GM23338 (cell line): ENCODE measurements around the gene RAB17. TPM values are rescaled to one million over a fixed set of nuclear protein-coding genes. Genes with fewer than 3 reads are reported as not detected.

Source experiments
- ATAC-seq: fragments of 200-7000 bp; cut with Tn5 transposase; 3 replicates; pipeline ENCODE4 v1.9.1; 2020
- DNase-seq: peaks from one replicate; pipeline ENCODE4 v3.0.0-alpha.2; 2015; ENCODE audit warnings: low spot score
- H2AFZ ChIP-seq: fragments of 200-600 bp; sonication (generic); 2 replicates; pipeline ENCODE4 v1.8.0; 2016; ENCODE audit warnings: antibody characterized with exemption, mild to moderate bottlenecking, moderate library complexity
- H3F3A ChIP-seq: fragments of 200-600 bp; sonication (generic); replicated peaks from 2 replicates; pipeline ENCODE4 v1.8.0; 2017; ENCODE audit warnings: antibody characterized with exemption, mixed run types, low read depth
- H3K27ac ChIP-seq: fragments of 200-600 bp; sonication (generic); 2 replicates; pipeline ENCODE4 v1.6.1; 2016; ENCODE audit warnings: low read depth
- H3K27me3 ChIP-seq: fragments of 200-600 bp; sonication (generic); 2 replicates; pipeline ENCODE4 v1.8.0; 2016; ENCODE audit warnings: mild to moderate bottlenecking, mixed run types, moderate library complexity; ENCODE audit not compliant: insufficient read depth
- H3K36me3 ChIP-seq: fragments of 200-600 bp; sonication (generic); 2 replicates; pipeline ENCODE4 v1.8.0; 2016; ENCODE audit warnings: mild to moderate bottlenecking; ENCODE audit not compliant: insufficient read depth
- H3K4me1 ChIP-seq: fragments of 200-600 bp; sonication (generic); 2 replicates; pipeline ENCODE4 v1.8.0; 2016; ENCODE audit warnings: mild to moderate bottlenecking, moderate library complexity; ENCODE audit not compliant: insufficient read depth
- H3K4me2 ChIP-seq: fragments of 200-600 bp; sonication (generic); 2 replicates; pipeline ENCODE4 v1.7.1; 2017; ENCODE audit warnings: mixed run types
- H3K4me3 ChIP-seq: fragments of 200-600 bp; sonication (generic); 2 replicates; pipeline ENCODE4 v1.6.1; 2016; ENCODE audit warnings: mixed run types
- H3K79me2 ChIP-seq: fragments of 200-600 bp; sonication (generic); replicated peaks from 2 replicates; pipeline ENCODE4 v1.8.0; 2017; ENCODE audit warnings: mild to moderate bottlenecking; ENCODE audit not compliant: insufficient read depth
- H3K9me2 ChIP-seq: fragments of 200-600 bp; sonication (generic); 2 replicates; pipeline ENCODE4 v1.8.0; 2017; ENCODE audit not compliant: insufficient read depth
- H4K20me1 ChIP-seq: fragments of 200-600 bp; sonication (generic); replicated peaks from 2 replicates; pipeline ENCODE4 v1.8.0; 2017; ENCODE audit warnings: mild to moderate bottlenecking; ENCODE audit not compliant: insufficient read depth
- H3K27ac Mint-ChIP-seq: 2 replicates; pipeline ENCODE4 v1.8.0; 2020; ENCODE audit warnings: inconsistent platforms, mild to moderate bottlenecking, moderate library complexity, mixed read lengths
- H3K27me3 Mint-ChIP-seq: 3 replicates; pipeline ENCODE4 v1.8.0; 2022; ENCODE audit warnings: low read depth, mild to moderate bottlenecking, moderate library complexity, mixed read lengths, inconsistent platforms; ENCODE audit not compliant: insufficient read depth, poor library complexity
- H3K36me3 Mint-ChIP-seq: 3 replicates; pipeline ENCODE4 v1.8.0; 2021; ENCODE audit warnings: low read depth, mild to moderate bottlenecking, inconsistent platforms, moderate library complexity, mixed read lengths
- H3K4me1 Mint-ChIP-seq: 3 replicates; pipeline ENCODE4 v1.8.0; 2020; ENCODE audit warnings: mild to moderate bottlenecking, inconsistent platforms, mixed read lengths
- H3K4me3 Mint-ChIP-seq: 3 replicates; pipeline ENCODE4 v1.8.0; 2021; ENCODE audit warnings: moderate library complexity, mild to moderate bottlenecking, inconsistent platforms, mixed read lengths
- H3K9me3 Mint-ChIP-seq: 3 replicates; pipeline ENCODE4 v1.8.0; 2020; ENCODE audit warnings: moderate library complexity, mild to moderate bottlenecking, inconsistent platforms, mixed read lengths
- CREB1 ChIP-seq: fragments of 250-450 bp; sonication (Bioruptor Pico); IDR thresholded peaks from 2 replicates; pipeline ENCODE4 v1.5.0; 2020; ENCODE audit warnings: low read depth, mild to moderate bottlenecking, moderate library complexity
- JUNB ChIP-seq: IDR thresholded peaks from one replicate; pipeline ENCODE4 v1.6.1; 2016; ENCODE audit warnings: antibody characterized with exemption; ENCODE audit not compliant: unreplicated experiment
- NANOG ChIP-seq: IDR thresholded peaks from 2 replicates; pipeline ENCODE4 v1.6.1; 2016; ENCODE audit warnings: antibody characterized with exemption, borderline replicate concordance
- ZNF114 ChIP-seq: fragments of 250-450 bp; sonication (Bioruptor Pico); IDR thresholded peaks from 2 replicates; pipeline ENCODE4 v1.5.0; 2020; ENCODE audit warnings: mild to moderate bottlenecking, moderate library complexity
- ZNF331 ChIP-seq: fragments of 250-450 bp; sonication (Bioruptor Pico); IDR thresholded peaks from 2 replicates; pipeline ENCODE4 v1.5.0; 2020; ENCODE audit warnings: low read depth, mild to moderate bottlenecking, moderate library complexity
- polyA plus RNA-seq: library from polyadenylated mRNA; unstranded; fragments of >200 nt; fragmentation: Nextera tagmentation; extraction: Ambion mirVana; gene quantifications from 2 replicates; pipeline ENCODE4 v1.2.1, GENCODE V29; 2016
- total RNA-seq: library from RNA; depleted of rRNA; stranded (reverse); fragments of >200 nt; shearing (Covaris generic); gene quantifications from 2 replicates; pipeline ENCODE4 v1.2.3, GENCODE V29; 2014
- TF ChIP-seq, protein P1 (sequence below): IDR thresholded peaks from one replicate; pipeline ENCODE4 v1.6.1; 2018; ENCODE audit warnings: antibody characterized with exemption; ENCODE audit not compliant: unreplicated experiment
- TF ChIP-seq, protein P2 (sequence below), 2 experiments: fragments of 200-600 bp in 1 of 2; sonication (generic) in 1 of 2; conservative IDR thresholded peaks; 2 replicates each; pipeline versions ENCODE4 v1.5.1 to v1.6.1; 2016 to 2017; ENCODE audit warnings: antibody characterized with exemption in 2 of 2, low read depth in 2 of 2, mild to moderate bottlenecking in 2 of 2, moderate library complexity in 1 of 2
- TF ChIP-seq, protein P3 (sequence below): IDR thresholded peaks from 2 replicates; pipeline ENCODE4 v1.6.1; 2016; ENCODE audit warnings: antibody characterized with exemption

The RAB17 gene
- total and polyA plus RNA-seq, 2 experiments from 2014 or later: 22.4 to 26.9 TPM

DNA sequence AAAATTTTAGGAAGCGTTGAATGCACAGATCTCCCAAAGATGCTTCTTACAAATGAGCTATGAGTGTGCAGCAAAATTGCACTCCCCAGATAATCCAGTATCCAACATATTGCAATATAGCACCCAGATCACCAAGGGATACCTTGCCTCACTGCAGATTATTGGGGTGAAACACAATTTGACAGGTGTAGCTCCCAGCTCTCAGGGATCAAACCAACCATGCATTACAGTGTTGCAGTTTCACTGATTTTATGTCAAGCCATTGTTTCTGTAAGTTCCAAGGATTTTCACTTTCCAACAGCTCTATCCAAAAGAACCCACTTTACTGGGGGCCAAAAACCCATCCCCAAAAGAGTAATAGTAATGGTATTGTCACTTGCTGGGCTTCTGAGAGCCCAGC, 35.0 kb downstream of the RAB17 start:
- no peak overlapping the region for H3K27ac ChIP-seq
- ATAC-seq: no peak

DNA sequence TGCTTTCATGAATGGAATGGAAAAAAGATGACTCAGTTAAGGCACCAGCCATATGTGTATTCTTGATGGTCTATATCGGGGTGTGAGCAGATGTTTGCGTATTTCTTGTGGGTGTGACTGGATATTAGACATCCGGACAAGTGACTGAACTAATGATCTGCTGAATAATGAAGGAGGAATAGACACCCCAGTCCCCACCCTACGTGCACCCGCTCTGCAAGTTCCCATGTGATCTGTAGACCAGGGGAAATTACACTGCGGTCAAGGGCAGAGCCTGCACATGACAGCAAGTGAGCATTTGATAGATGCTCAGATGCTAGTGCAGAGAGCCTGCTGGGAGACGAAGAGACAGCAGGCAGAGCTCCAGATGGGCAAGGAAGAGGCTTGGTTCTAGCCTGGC, 36.6 kb downstream of the RAB17 start:
- no peak for DNase-seq
- Mint-ChIP-seq H3K9me3 (peaks cover 30% of the 10 kb centered on the region), H3K4me3 (no peak overlapping the region), H3K36me3 (peaks cover 41% of the 10 kb centered on the region), H3K4me1 (no peaks in the 10 kb centered on the region; the same call in 1 of the 3 replicates), H3K27me3 (peaks cover 4% of the 10 kb centered on the region), H3K27ac (no peak overlapping the region)
- no peaks in the 10 kb centered on the region for H4K20me1 ChIP-seq
- no peak overlapping the region for H3K4me2 ChIP-seq
- no peak for ATAC-seq
- no peaks in the 10 kb centered on the region for H3K36me3 ChIP-seq
- no peaks in the 10 kb centered on the region for H3K79me2 ChIP-seq
- no peak overlapping the region for H3K4me3 ChIP-seq
- H3F3A ChIP-seq: no peaks in the 10 kb centered on the region
- no peaks in the 10 kb centered on the region for H3K27me3 ChIP-seq
- H3K9me2 ChIP-seq: no peaks in the 10 kb centered on the region
- H3K27ac ChIP-seq: no peak overlapping the region
- H3K4me1 ChIP-seq: no peaks in the 10 kb centered on the region
- H2AFZ ChIP-seq: no peak overlapping the region
- TF ChIP-seq, protein P1, sequence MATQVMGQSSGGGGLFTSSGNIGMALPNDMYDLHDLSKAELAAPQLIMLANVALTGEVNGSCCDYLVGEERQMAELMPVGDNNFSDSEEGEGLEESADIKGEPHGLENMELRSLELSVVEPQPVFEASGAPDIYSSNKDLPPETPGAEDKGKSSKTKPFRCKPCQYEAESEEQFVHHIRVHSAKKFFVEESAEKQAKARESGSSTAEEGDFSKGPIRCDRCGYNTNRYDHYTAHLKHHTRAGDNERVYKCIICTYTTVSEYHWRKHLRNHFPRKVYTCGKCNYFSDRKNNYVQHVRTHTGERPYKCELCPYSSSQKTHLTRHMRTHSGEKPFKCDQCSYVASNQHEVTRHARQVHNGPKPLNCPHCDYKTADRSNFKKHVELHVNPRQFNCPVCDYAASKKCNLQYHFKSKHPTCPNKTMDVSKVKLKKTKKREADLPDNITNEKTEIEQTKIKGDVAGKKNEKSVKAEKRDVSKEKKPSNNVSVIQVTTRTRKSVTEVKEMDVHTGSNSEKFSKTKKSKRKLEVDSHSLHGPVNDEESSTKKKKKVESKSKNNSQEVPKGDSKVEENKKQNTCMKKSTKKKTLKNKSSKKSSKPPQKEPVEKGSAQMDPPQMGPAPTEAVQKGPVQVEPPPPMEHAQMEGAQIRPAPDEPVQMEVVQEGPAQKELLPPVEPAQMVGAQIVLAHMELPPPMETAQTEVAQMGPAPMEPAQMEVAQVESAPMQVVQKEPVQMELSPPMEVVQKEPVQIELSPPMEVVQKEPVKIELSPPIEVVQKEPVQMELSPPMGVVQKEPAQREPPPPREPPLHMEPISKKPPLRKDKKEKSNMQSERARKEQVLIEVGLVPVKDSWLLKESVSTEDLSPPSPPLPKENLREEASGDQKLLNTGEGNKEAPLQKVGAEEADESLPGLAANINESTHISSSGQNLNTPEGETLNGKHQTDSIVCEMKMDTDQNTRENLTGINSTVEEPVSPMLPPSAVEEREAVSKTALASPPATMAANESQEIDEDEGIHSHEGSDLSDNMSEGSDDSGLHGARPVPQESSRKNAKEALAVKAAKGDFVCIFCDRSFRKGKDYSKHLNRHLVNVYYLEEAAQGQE: no peak
- no peak for TF ChIP-seq CREB1 (CRISPR knock-in tag)
- no peak for TF ChIP-seq ZNF114
- TF ChIP-seq, protein P2, sequence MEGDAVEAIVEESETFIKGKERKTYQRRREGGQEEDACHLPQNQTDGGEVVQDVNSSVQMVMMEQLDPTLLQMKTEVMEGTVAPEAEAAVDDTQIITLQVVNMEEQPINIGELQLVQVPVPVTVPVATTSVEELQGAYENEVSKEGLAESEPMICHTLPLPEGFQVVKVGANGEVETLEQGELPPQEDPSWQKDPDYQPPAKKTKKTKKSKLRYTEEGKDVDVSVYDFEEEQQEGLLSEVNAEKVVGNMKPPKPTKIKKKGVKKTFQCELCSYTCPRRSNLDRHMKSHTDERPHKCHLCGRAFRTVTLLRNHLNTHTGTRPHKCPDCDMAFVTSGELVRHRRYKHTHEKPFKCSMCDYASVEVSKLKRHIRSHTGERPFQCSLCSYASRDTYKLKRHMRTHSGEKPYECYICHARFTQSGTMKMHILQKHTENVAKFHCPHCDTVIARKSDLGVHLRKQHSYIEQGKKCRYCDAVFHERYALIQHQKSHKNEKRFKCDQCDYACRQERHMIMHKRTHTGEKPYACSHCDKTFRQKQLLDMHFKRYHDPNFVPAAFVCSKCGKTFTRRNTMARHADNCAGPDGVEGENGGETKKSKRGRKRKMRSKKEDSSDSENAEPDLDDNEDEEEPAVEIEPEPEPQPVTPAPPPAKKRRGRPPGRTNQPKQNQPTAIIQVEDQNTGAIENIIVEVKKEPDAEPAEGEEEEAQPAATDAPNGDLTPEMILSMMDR (conservative IDR thresholded peaks at IDR 0.05; ENCODE audit: low read depth in 2 of 2): no peak
- TF ChIP-seq, protein P3, sequence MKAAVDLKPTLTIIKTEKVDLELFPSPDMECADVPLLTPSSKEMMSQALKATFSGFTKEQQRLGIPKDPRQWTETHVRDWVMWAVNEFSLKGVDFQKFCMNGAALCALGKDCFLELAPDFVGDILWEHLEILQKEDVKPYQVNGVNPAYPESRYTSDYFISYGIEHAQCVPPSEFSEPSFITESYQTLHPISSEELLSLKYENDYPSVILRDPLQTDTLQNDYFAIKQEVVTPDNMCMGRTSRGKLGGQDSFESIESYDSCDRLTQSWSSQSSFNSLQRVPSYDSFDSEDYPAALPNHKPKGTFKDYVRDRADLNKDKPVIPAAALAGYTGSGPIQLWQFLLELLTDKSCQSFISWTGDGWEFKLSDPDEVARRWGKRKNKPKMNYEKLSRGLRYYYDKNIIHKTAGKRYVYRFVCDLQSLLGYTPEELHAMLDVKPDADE: no peak
- TF ChIP-seq JUNB: no peak
- no peak for TF ChIP-seq ZNF331 (CRISPR knock-in tag)
- TF ChIP-seq NANOG: no peak

More for the DNA sequence above, 35.0 kb downstream of the RAB17 start:
- H3K27me3 ChIP-seq: no peaks in the 10 kb centered on the region
- no peaks in the 10 kb centered on the region for H3K79me2 ChIP-seq
- peaks cover 4% of the 10 kb centered on the region for H3K27me3 Mint-ChIP-seq
- no peak overlapping the region for H3K4me3 Mint-ChIP-seq
- H3K36me3 ChIP-seq: no peaks in the 10 kb centered on the region
- TF ChIP-seq ZNF331 (CRISPR knock-in tag): no peak
- TF ChIP-seq, protein P1: no peak
- TF ChIP-seq JUNB: no peak
- H3K4me2 ChIP-seq: no peak overlapping the region
- no peaks in the 10 kb centered on the region for H4K20me1 ChIP-seq
- H3K4me1 Mint-ChIP-seq: no peaks in the 10 kb centered on the region; the same call in 1 of the 3 replicates
- no peaks in the 10 kb centered on the region for H3K9me2 ChIP-seq
- H3F3A ChIP-seq: no peaks in the 10 kb centered on the region
- no peak for DNase-seq
- no peak overlapping the region for H2AFZ ChIP-seq
- no peak overlapping the region for H3K4me3 ChIP-seq
- peaks cover 41% of the 10 kb centered on the region for H3K36me3 Mint-ChIP-seq
- peaks cover 30% of the 10 kb centered on the region for H3K9me3 Mint-ChIP-seq
- H3K4me1 ChIP-seq: no peaks in the 10 kb centered on the region
- no peak overlapping the region for H3K27ac Mint-ChIP-seq
